GM19035 (cell line): Measurements from ENCODE around the gene GPSM1.
"Not testable (repeated sequence)": the region's sequence is repeated elsewhere in the genome, so short reads cannot be mapped to it uniquely, and the experiment has no call there.

Experiments
- ATAC-seq: cut with Tn5 transposase; IDR thresholded peaks from one replicate; pipeline ENCODE4 v1.9.1; 2021; ENCODE audit not compliant: unreplicated experiment

The GPSM1 gene

GRCh38 chr9:136392538-136393449 lies 65.5 kb downstream of the GPSM1 start:
- ATAC-seq, result no peak

DNA sequence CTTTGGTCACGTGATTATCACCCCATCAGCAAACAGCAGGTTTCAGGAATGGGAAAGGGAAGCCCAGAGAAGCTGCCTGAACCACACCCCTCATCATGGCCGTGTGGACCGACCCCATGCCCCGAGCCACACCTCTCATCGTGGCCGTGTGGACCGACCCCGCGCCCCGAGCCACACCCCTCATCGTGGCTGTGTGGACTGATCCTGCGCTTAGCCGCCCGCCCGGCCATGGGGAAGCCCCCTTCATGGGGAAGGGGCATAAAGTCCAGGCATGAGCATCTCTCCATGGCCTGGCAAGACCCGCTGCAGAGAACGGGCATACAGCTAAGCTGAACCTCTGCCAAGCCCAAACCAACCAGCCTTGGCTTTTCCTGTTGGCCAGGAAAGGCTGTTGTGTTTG lies 66.2 kb downstream of the GPSM1 start:
- ATAC-seq, result no peak

GRCh38 chr9:136394312-136395019 lies 67.1 kb downstream of the GPSM1 start:
- ATAC-seq, result no peak

DNA sequence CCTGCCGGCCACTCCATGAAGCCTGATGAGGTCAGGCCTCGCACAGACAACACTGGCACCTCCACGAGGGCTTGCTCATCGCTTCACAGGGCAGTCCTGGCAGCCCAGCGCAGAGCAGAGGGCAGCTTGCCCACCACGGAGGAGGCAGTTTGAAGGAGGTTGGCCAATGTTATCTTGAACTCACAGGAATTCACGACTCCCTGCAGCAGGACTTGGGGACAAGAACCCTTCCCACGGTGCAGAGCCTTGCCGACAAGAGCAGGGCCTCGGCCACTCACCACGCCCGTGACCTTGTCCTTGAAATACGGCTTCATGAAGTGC lies 67.6 kb downstream of the GPSM1 start:
- no peak for ATAC-seq

GRCh38 chr9:136395345-136396218 lies 68.2 kb downstream of the GPSM1 start:
- ATAC-seq, result no peak

GRCh38 chr9:136396219-136396515 lies 68.8 kb downstream of the GPSM1 start:
- no peak for ATAC-seq

DNA sequence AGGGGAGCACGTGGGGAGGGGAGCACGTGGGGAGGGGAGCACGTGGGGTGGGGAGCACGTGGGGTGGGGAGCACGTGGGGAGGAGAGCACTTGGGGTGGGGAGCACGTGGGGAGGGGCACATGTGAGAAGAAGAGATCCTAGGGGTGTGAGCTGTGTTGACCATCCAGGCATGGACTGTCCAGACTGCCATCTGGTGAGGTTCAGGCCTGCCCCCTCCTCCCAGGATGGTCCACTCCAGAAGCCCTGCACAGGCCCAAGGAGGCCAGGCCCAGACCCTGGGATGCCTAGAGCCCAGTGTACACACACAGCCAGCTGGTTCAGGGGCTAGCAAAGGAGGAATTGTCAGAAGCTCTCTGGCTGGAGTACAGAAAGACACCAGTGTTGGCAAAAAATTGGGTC lies 70.3 kb downstream of the GPSM1 start:
- no peak for ATAC-seq

- ATAC-seq, result no peak
Measured at GRCh38 chr9:136398286-136398685, 70.9 kb downstream of the GPSM1 start.

DNA sequence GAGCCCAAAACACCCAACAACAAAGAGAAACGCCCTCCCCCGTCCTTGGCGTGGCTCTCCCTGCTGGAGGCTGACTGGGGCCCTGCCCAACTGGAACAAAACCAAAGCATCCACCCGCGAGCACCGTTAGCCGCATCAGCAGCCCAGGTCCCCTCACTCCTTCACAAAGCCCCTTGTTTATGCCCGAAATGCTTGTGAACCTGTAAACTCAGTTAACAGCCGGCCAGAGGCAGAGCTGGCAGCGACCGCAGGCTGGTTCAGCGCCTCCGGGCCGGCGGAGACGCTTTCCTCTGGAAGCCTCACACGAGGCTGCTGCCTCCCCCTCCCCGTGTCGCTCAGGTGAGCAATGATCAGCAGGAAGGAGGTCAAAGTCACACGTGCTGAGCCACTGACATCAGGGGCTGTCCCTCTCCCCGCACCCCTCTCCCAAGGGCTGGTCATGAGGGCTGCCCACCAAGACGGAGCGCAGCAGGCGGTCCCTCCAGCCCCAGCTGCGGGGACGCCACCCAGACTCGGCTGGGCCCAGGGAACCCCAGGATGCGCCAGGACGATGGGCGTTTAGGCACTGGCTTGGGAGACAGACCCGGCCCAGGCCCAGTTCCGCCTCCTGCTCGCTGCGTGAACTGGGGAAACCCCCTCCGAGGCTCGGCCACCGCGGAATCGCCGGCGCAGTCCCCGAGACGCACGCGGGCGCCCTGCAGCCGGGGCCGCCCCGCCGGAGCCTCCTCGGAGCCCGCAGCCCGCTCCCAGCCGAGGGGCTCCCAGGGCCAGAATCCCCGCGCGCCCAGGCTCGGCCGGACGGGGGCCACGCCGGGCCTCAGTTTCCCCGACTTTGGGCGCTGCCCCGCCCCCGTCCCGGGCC lies 72.1 kb downstream of the GPSM1 start:
- ATAC-seq, result peak; percentile 37

DNA sequence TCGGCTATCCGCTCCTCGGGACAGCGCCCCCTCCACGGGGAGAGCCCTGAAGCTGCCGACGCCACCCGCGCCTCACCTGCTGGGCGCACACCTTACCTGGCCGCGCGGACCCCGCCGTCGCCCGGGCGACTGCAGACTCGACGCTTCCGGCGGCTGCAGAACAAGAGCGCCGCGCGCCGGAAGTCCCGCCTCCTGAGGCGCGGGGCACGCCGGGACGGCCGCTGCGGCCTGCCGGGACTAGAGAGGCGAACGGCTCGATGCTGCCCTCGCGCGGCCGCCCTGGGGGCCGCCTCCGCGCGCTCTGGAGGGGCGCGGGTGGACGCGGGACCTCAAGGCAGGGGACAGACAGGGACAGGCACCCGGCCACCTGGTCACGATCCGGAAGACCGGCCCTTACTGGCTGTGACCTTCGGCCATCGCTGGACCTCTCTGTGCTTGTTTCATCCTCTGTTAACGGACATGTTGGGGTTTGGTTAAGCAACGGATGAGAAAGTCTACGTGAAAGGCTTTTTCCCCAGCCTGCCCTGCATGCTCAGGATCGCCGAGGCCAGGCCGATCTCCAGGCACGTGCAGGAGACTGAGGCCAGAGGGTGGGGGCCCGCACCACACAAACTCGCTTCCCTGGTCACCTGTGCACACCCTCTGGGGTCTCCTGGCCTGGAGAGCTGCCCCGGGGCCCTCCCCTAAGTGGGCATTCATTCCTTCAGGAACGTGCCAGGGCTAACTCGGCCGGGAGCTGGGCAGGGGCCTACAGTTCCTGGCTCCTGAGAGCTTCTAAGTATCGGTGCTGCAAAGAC lies 72.9 kb downstream of the GPSM1 start, which contains the start of gene SNAPC4:
Gene SNAPC4, minus strand, starts transcription at position 133 of the 797 bp plus-strand sequence. CDS start 1,742 bp downstream, outside the sequence.
- peak; percentile 68 for ATAC-seq

GRCh38 chr9:136401173-136401922 lies 74.0 kb downstream of the GPSM1 start:
- no peak for ATAC-seq

- ATAC-seq, result no peak
Measured at GRCh38 chr9:136402067-136402466, 74.7 kb downstream of the GPSM1 start.

- no peak for ATAC-seq
Measured at GRCh38 chr9:136403538-136403914, 76.2 kb downstream of the GPSM1 start.

DNA sequence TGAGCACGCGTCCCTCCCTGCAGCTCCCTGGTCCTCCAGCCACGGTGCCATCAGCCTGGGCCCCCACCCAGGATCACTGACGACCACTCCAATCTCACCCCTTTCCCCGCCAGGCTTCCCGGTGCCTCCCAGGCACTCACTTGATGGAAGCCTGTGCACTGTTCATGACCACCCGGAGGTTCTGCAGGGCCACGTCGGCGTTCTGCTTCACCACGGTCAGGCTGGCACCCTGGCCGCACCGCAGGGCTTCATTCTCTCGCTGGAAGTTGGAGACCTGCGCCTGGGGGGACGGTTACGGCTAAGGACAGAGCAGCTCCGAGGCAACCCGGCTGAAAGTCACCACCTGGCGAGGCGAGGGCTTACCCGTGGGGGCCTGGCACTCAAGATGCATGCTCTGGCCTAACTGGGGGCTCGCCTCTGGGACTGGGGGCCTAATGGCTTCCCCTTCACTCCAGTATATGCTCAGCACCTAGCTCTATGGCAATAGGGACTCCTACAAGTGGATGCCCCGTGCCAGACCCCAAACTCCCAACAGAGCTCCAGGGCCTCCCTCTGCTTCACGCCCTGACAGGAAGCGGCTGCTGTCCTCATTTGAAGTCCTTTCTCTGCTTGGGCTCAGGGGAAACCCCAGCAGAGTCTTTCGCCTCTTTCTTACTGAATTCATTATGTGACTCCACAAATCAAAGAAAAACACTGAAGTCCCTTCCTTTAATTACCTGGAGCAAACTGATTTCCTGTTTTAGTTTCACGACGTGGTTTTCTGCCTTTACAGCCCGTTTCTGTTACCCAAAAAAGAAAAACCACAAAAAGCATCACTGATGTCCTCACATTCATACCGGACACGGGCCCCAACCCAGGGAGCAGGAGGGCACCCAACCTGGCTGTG lies 76.8 kb downstream of the GPSM1 start:
- no peak for ATAC-seq

- no peak for ATAC-seq
Measured at GRCh38 chr9:136404801-136405136, 77.4 kb downstream of the GPSM1 start.

- no peak for ATAC-seq
Measured at GRCh38 chr9:136405481-136405880, 78.1 kb downstream of the GPSM1 start.

DNA sequence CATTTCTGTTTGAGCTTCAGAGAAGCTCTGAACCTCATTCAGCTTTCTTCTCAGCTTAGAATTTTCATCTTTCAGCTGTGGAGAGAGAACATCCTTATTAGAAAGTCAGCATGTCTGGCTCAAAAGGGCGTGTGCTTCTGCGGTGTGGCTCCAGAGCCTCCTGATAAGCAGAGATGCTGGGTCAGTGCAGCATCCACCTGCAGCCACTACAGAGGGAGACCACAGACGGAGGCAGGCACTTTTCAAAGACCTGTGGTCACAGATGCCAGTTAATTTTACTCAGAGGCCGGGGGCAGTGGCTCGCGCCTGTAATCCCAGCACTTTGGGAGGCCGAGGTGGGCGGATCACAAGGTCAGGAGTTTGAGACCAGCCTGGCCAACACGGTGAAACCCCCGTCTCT lies 78.6 kb downstream of the GPSM1 start:
- not testable (repeated sequence) for ATAC-seq

- not testable (repeated sequence) for ATAC-seq
Measured at GRCh38 chr9:136407061-136407460, 79.7 kb downstream of the GPSM1 start.
